CD4-positive, alpha-beta T cell treated with Interleukin-6 at 100 ng/mL for 8 hours (primary cell): ENCODE measurements around the gene PCNX3.

Experiments used
- DNase-seq: peaks from one replicate; pipeline ENCODE4 v3.0.0-alpha.2; 2020; ENCODE audit warnings: mixed read lengths, low spot score

Gene PCNX3

GRCh38 chr11:65580756-65581155 is 34.8 kb upstream of the PCNX3 start:
- DNase-seq, result no peak

GRCh38 chr11:65581928-65582327 is 33.6 kb upstream of the PCNX3 start:
- DNase-seq, result no peak

- no peak for DNase-seq
Observed at GRCh38 chr11:65583589-65583988, 32.0 kb upstream of the PCNX3 start.

- DNase-seq, result no peak
Observed at GRCh38 chr11:65584106-65584505, 31.5 kb upstream of the PCNX3 start.

- DNase-seq, result no peak
Observed at GRCh38 chr11:65584723-65585171, 30.8 kb upstream of the PCNX3 start.

GRCh38 chr11:65585396-65586246 is 30.0 kb upstream of the PCNX3 start:
- no peak for DNase-seq

- no peak for DNase-seq
Observed at GRCh38 chr11:65586247-65586630, 29.3 kb upstream of the PCNX3 start.

GRCh38 chr11:65586676-65587075 is 28.9 kb upstream of the PCNX3 start:
- no peak for DNase-seq

GRCh38 chr11:65588199-65589054 is 27.1 kb upstream of the PCNX3 start:
- peak; percentile 80 for DNase-seq

- DNase-seq, result no peak
Observed at GRCh38 chr11:65589444-65590239, 25.9 kb upstream of the PCNX3 start.

- DNase-seq, result no peak
Observed at GRCh38 chr11:65590240-65590738, 25.3 kb upstream of the PCNX3 start.

GRCh38 chr11:65591939-65592857 is 23.4 kb upstream of the PCNX3 start:
- no peak for DNase-seq

- DNase-seq, result no peak
Observed at GRCh38 chr11:65592858-65593517, 22.6 kb upstream of the PCNX3 start.

- no peak for DNase-seq
Observed at GRCh38 chr11:65593518-65594414, 21.8 kb upstream of the PCNX3 start.

- DNase-seq, result no peak
Observed at GRCh38 chr11:65595131-65595530, 20.4 kb upstream of the PCNX3 start.

- no peak for DNase-seq
Observed at GRCh38 chr11:65595543-65596281, 19.9 kb upstream of the PCNX3 start, which contains the start of gene KCNK7. Gene KCNK7, minus strand, starts transcription at chr11:65595800. Its CDS starts 28 bp downstream, at chr11:65595772.

GRCh38 chr11:65596520-65596919 is 19.1 kb upstream of the PCNX3 start:
- DNase-seq, result no peak

- no peak for DNase-seq
Observed at GRCh38 chr11:65598258-65598699, 17.3 kb upstream of the PCNX3 start.
